WTC11 (cell line): Measurements from ENCODE around the gene C2orf49. TPM values are rescaled to one million over a fixed set of nuclear protein-coding genes. Genes with fewer than 3 reads are reported as not detected.

Experiments used
- ATAC-seq: fragments of 200-7000 bp; cut with Tn5 transposase; 2 replicates; pipeline ENCODE4 v1.10.0; 2021; ENCODE audit warnings: mild to moderate bottlenecking, moderate library complexity
- CTCF ChIA-PET: fragments of 300-600 bp; sonication (Branson Sonifier 250); formaldehyde crosslinking; loops from one replicate; lab custom pipeline; 2021; ENCODE audit warnings: antibody characterized with exemption; lab: Charles Lee
- POLR2A ChIA-PET: fragments of 350-600 bp; sonication (Branson Sonifier 250); formaldehyde crosslinking; loops from one replicate; lab custom pipeline; 2021; ENCODE audit warnings: antibody characterized with exemption; lab: Charles Lee
- DNase-seq: peaks from one replicate; pipeline ENCODE4 v3.0.0; 2021; ENCODE audit warnings: low spot score
- H3K27ac Mint-ChIP-seq: 2 replicates; pipeline ENCODE4 v1.8.0; 2021; ENCODE audit warnings: mixed read lengths
- H3K27me3 Mint-ChIP-seq: 2 replicates; pipeline ENCODE4 v1.8.0; 2021; ENCODE audit warnings: low read depth, mild to moderate bottlenecking, moderate library complexity, mixed read lengths
- H3K36me3 Mint-ChIP-seq: 2 replicates; pipeline ENCODE4 v1.8.0; 2021; ENCODE audit warnings: mixed read lengths
- H3K4me1 Mint-ChIP-seq: 2 replicates; pipeline ENCODE4 v1.8.0; 2022; ENCODE audit warnings: mixed read lengths
- H3K4me3 Mint-ChIP-seq: 2 replicates; pipeline ENCODE4 v1.8.0; 2021; ENCODE audit warnings: mild to moderate bottlenecking, moderate library complexity, mixed read lengths
- H3K9me3 Mint-ChIP-seq: 2 replicates; pipeline ENCODE4 v1.8.0; 2021; ENCODE audit warnings: mixed read lengths
- ATF1 ChIP-seq: sonication (generic); formaldehyde crosslinking; IDR thresholded peaks from 2 replicates; pipeline ENCODE4 v1.8.1; 2023; ENCODE audit warnings: mild to moderate bottlenecking, moderate library complexity, missing genetic modification reagents
- CBFB ChIP-seq: sonication (generic); formaldehyde crosslinking; IDR thresholded peaks from 2 replicates; pipeline ENCODE4 v1.8.1; 2022; ENCODE audit warnings: mild to moderate bottlenecking, low read depth, missing genetic modification reagents
- CREM ChIP-seq: sonication (generic); formaldehyde crosslinking; IDR thresholded peaks from 2 replicates; pipeline ENCODE4 v1.8.1; 2022; ENCODE audit warnings: mild to moderate bottlenecking, missing genetic modification reagents, moderate library complexity
- E2F1 ChIP-seq: sonication (generic); formaldehyde crosslinking; IDR thresholded peaks from 2 replicates; pipeline ENCODE4 v1.8.0; 2022; ENCODE audit warnings: mild to moderate bottlenecking, missing genetic modification reagents
- ETV6 ChIP-seq: sonication (generic); formaldehyde crosslinking; IDR thresholded peaks from 2 replicates; pipeline ENCODE4 v1.8.1; 2022; ENCODE audit warnings: mild to moderate bottlenecking, missing genetic modification reagents
- FOXK1 ChIP-seq: sonication (generic); formaldehyde crosslinking; IDR thresholded peaks from 2 replicates; pipeline ENCODE4 v1.8.0; 2022; ENCODE audit warnings: mild to moderate bottlenecking, moderate library complexity, missing genetic modification reagents
- FOXP4 ChIP-seq: sonication (generic); formaldehyde crosslinking; IDR thresholded peaks from 2 replicates; pipeline ENCODE4 v1.8.0; 2022; ENCODE audit warnings: mild to moderate bottlenecking, missing genetic modification reagents
- GRHL2 ChIP-seq: fragments of 250-450 bp; sonication (Bioruptor Pico); IDR thresholded peaks from 2 replicates; pipeline ENCODE4 v1.8.0; 2022; ENCODE audit warnings: mild to moderate bottlenecking, moderate library complexity; ENCODE audit not compliant: insufficient replicate concordance, severe bottlenecking
- HMGXB4 ChIP-seq: sonication (generic); formaldehyde crosslinking; IDR thresholded peaks from 2 replicates; pipeline ENCODE4 v1.8.1; 2023; ENCODE audit warnings: mild to moderate bottlenecking, moderate library complexity, missing genetic modification reagents
- IRF1 ChIP-seq: sonication (generic); formaldehyde crosslinking; IDR thresholded peaks from 2 replicates; pipeline ENCODE4 v1.8.0; 2023; ENCODE audit warnings: missing genetic modification reagents
- JUN ChIP-seq: sonication (generic); formaldehyde crosslinking; IDR thresholded peaks from 2 replicates; pipeline ENCODE4 v1.8.0; 2023; ENCODE audit warnings: mild to moderate bottlenecking, missing genetic modification reagents
- KAT7 ChIP-seq: sonication (generic); formaldehyde crosslinking; IDR thresholded peaks from 2 replicates; pipeline ENCODE4 v1.8.1; 2023; ENCODE audit warnings: missing genetic modification reagents, mild to moderate bottlenecking, borderline replicate concordance
- MAX ChIP-seq: sonication (generic); formaldehyde crosslinking; IDR thresholded peaks from 2 replicates; pipeline ENCODE4 v1.8.0; 2022; ENCODE audit warnings: mild to moderate bottlenecking, missing genetic modification reagents
- OVOL2 ChIP-seq: fragments of 250-450 bp; sonication (Bioruptor Pico); IDR thresholded peaks from 2 replicates; pipeline ENCODE4 v1.9.0; 2021; ENCODE audit warnings: mild to moderate bottlenecking, borderline replicate concordance
- RORB ChIP-seq: fragments of 250-450 bp; sonication (Bioruptor Pico); IDR thresholded peaks from 2 replicates; pipeline ENCODE4 v1.9.0; 2021; ENCODE audit warnings: mild to moderate bottlenecking
- USF2 ChIP-seq: sonication (generic); formaldehyde crosslinking; IDR thresholded peaks from 2 replicates; pipeline ENCODE4 v1.8.1; 2023; ENCODE audit warnings: mild to moderate bottlenecking, missing genetic modification reagents, moderate library complexity
- ZBTB21 ChIP-seq: sonication (generic); formaldehyde crosslinking; IDR thresholded peaks from 2 replicates; pipeline ENCODE4 v1.8.1; 2023; ENCODE audit warnings: mild to moderate bottlenecking, missing genetic modification reagents, borderline replicate concordance
- ZMAT4 ChIP-seq: fragments of 250-450 bp; sonication (Bioruptor Pico); IDR thresholded peaks from 2 replicates; pipeline ENCODE4 v1.9.0; 2021; ENCODE audit warnings: mild to moderate bottlenecking
- ZNF121 ChIP-seq: sonication (generic); formaldehyde crosslinking; IDR thresholded peaks from 2 replicates; pipeline ENCODE4 v1.8.0; 2023; ENCODE audit warnings: missing genetic modification reagents
- ZNF138 ChIP-seq: sonication (generic); formaldehyde crosslinking; conservative IDR thresholded peaks from 2 replicates; pipeline ENCODE4 v1.8.1; 2022; ENCODE audit warnings: mild to moderate bottlenecking, moderate library complexity, missing genetic modification reagents
- ZNF396 ChIP-seq: fragments of 250-450 bp; sonication (Bioruptor Pico); IDR thresholded peaks from 2 replicates; pipeline ENCODE4 v1.8.0; 2021; ENCODE audit warnings: mild to moderate bottlenecking, moderate library complexity, borderline replicate concordance
- ZNF423 ChIP-seq: fragments of 250-450 bp; sonication (Bioruptor Pico); IDR thresholded peaks from 2 replicates; pipeline ENCODE4 v2.1.2; 2022; ENCODE audit warnings: mild to moderate bottlenecking, moderate library complexity
- ZNF425 ChIP-seq: fragments of 250-450 bp; sonication (Bioruptor Pico); conservative IDR thresholded peaks from 2 replicates; pipeline ENCODE4 v1.9.0; 2021; ENCODE audit warnings: mild to moderate bottlenecking
- ZNF671 ChIP-seq: fragments of 250-450 bp; sonication (Bioruptor Pico); IDR thresholded peaks from 2 replicates; pipeline ENCODE4 v1.8.0; 2021; ENCODE audit warnings: mild to moderate bottlenecking
- total RNA-seq: library from RNA; stranded (reverse); gene quantifications from 3 replicates; pipeline ENCODE4 v1.2.3, GENCODE V29; 2021

C2orf49 gene
- total RNA-seq, 1 experiment from 2014 or later: 15.9 TPM

GRCh38 chr2:105315314-105315713 is 22.0 kb upstream of the C2orf49 start:
- 0 out of 2 replicates have a peak, but pooled peaks cover 2% of the 10 kb centered on the region for H3K4me1 Mint-ChIP-seq
- H3K36me3 Mint-ChIP-seq: no peaks in the 10 kb centered on the region
- TF ChIP-seq E2F1 (CRISPR knock-in tag): no peak
- TF ChIP-seq CBFB: no peak
- TF ChIP-seq ETV6 (CRISPR knock-in tag): no peak
- TF ChIP-seq KAT7 (CRISPR knock-in tag): no peak
- TF ChIP-seq ZNF425: no peak
- no peak for TF ChIP-seq FOXK1 (CRISPR knock-in tag)
- no peak for TF ChIP-seq ZNF423 (CRISPR knock-in tag)
- no peak for TF ChIP-seq ATF1 (CRISPR knock-in tag)
- TF ChIP-seq ZNF138 (CRISPR knock-in tag): no peak
- no peak for TF ChIP-seq ZNF396 (CRISPR knock-in tag)
- TF ChIP-seq ZNF671: no peak
- TF ChIP-seq JUN (CRISPR knock-in tag): no peak
- no peak for TF ChIP-seq FOXP4 (CRISPR knock-in tag)
- no peak for TF ChIP-seq USF2 (CRISPR knock-in tag)
- no peak for TF ChIP-seq GRHL2
- no peak for TF ChIP-seq OVOL2 (CRISPR knock-in tag)
- TF ChIP-seq ZNF121: no peak
- TF ChIP-seq CREM (CRISPR knock-in tag): no peak
- no peaks in the 10 kb centered on the region for H3K9me3 Mint-ChIP-seq
- no peak for DNase-seq
- no peak overlapping the region for H3K4me3 Mint-ChIP-seq
- ATAC-seq: no peak
- CTCF ChIA-PET: interaction anchor here (1.0 kb wide), 1 partner anchor 16 kb away, joined by 3 read pairs; no protein-coding TSS in a partner anchor
- POLR2A ChIA-PET: no interaction called here
- H3K27me3 Mint-ChIP-seq: no peaks in the 10 kb centered on the region
- no peak overlapping the region for H3K27ac Mint-ChIP-seq

- H3K36me3 Mint-ChIP-seq: no peaks in the 10 kb centered on the region
- H3K4me3 Mint-ChIP-seq: no peak overlapping the region
- H3K9me3 Mint-ChIP-seq: no peaks in the 10 kb centered on the region
- no peaks in the 10 kb centered on the region for H3K27me3 Mint-ChIP-seq
- DNase-seq (no peak), ATAC-seq (no peak)
- H3K27ac Mint-ChIP-seq: no peak overlapping the region
- CTCF ChIA-PET: interaction anchor here (1.0 kb wide), 1 partner anchor 19 kb away, joined by 3 read pairs; no protein-coding TSS in a partner anchor
- H3K4me1 Mint-ChIP-seq: no peaks in the 10 kb centered on the region
- POLR2A ChIA-PET: no interaction called here
- TF ChIP-seq HMGXB4 (CRISPR knock-in tag): no peak
- TF ChIP-seq IRF1 (CRISPR knock-in tag): no peak
- no peak for TF ChIP-seq MAX (CRISPR knock-in tag)
- TF ChIP-seq FOXP4 (CRISPR knock-in tag): no peak
- no peak for TF ChIP-seq RORB (CRISPR knock-in tag)
- no peak for TF ChIP-seq CBFB
- TF ChIP-seq ZBTB21 (CRISPR knock-in tag): no peak
- TF ChIP-seq ZNF671: no peak
- no peak for TF ChIP-seq GRHL2
- TF ChIP-seq ZMAT4 (CRISPR knock-in tag): no peak
These were observed 19.4 kb upstream of the C2orf49 start for GRCh38 chr2:105317937-105318336.
